ENCODE measurements around the gene TLX2.

TLX2 gene

GRCh38 chr2:74512744-74513604 is 1.3 kb upstream of the TLX2 start:
- TF ChIP-seq REST (IDR thresholded peaks at IDR 0.05; ENCODE audit: insufficient replicate concordance, low read depth), result no peak
- no peak for TF ChIP-seq GABPA (IDR thresholded peaks at IDR 0.05; ENCODE audit: low read depth)
- TF ChIP-seq CTCF (IDR thresholded peaks at IDR 0.05; ENCODE audit: insufficient read depth, low read length), result no peak
- TF ChIP-seq SPI1 (IDR thresholded peaks at IDR 0.05; ENCODE audit: borderline replicate concordance, low read depth), result no peak
- TF ChIP-seq POLR2AphosphoS5 (IDR thresholded peaks at IDR 0.05; ENCODE audit: low read depth), result no peak
- H3K4me3 ChIP-seq (replicated peaks; ENCODE audit: insufficient read depth, low read length), result no peak overlapping the region
- no peak overlapping the region for H3K27ac ChIP-seq (replicated peaks)
- DNase-seq (ENCODE audit: low read depth in 1 of 2, low spot score in 1 of 2), result no peak
- peaks cover 59% of the 10 kb centered on the region for H3K27me3 ChIP-seq (ENCODE audit: insufficient read depth, poor library complexity, severe bottlenecking)

GRCh38 chr2:74513605-74514367 is 464 bp upstream of the TLX2 start:
- TF ChIP-seq SPI1 (IDR thresholded peaks at IDR 0.05; ENCODE audit: borderline replicate concordance, low read depth) (no peak), GABPA (IDR thresholded peaks at IDR 0.05; ENCODE audit: low read depth) (no peak), POLR2AphosphoS5 (IDR thresholded peaks at IDR 0.05; ENCODE audit: low read depth) (no peak), CTCF (IDR thresholded peaks at IDR 0.05; ENCODE audit: insufficient read depth, low read length) (no peak), REST (IDR thresholded peaks at IDR 0.05; ENCODE audit: insufficient replicate concordance, low read depth) (no peak)
- H3K27ac ChIP-seq (replicated peaks), result no peak overlapping the region
- peaks cover 63% of the 10 kb centered on the region for H3K27me3 ChIP-seq (ENCODE audit: insufficient read depth, poor library complexity, severe bottlenecking)
- DNase-seq (ENCODE audit: low read depth in 1 of 2, low spot score in 1 of 2), result no peak
- H3K4me3 ChIP-seq (replicated peaks; ENCODE audit: insufficient read depth, low read length), result no peak overlapping the region

GRCh38 chr2:74515271-74515980 is 1.2 kb downstream of the TLX2 start:
- Histone ChIP-seq H3K27me3 (ENCODE audit: insufficient read depth, poor library complexity, severe bottlenecking) (peaks cover 72% of the 10 kb centered on the region), H3K4me3 (replicated peaks; ENCODE audit: insufficient read depth, low read length) (no peak overlapping the region)

More at GRCh38 chr2:74515271-74515980, 1.2 kb downstream of the TLX2 start:
- no peak for TF ChIP-seq CTCF (IDR thresholded peaks at IDR 0.05; ENCODE audit: insufficient read depth, low read length)
- no peak for TF ChIP-seq SPI1 (IDR thresholded peaks at IDR 0.05; ENCODE audit: borderline replicate concordance, low read depth)
- no peak for TF ChIP-seq POLR2AphosphoS5 (IDR thresholded peaks at IDR 0.05; ENCODE audit: low read depth)
- no peak for TF ChIP-seq REST (IDR thresholded peaks at IDR 0.05; ENCODE audit: insufficient replicate concordance, low read depth)
- no peak for TF ChIP-seq GABPA (IDR thresholded peaks at IDR 0.05; ENCODE audit: low read depth)
- DNase-seq (ENCODE audit: low read depth in 1 of 2, low spot score in 1 of 2), result no peak
- H3K27ac ChIP-seq (replicated peaks), result no peak overlapping the region

Measured in HL-60 (cell line).